AG04450 (cell line): ENCODE results near the gene TEKT4. TPM values are rescaled to one million over a fixed set of nuclear protein-coding genes. Genes with fewer than 3 reads are reported as not detected.
"Not testable (repeated sequence)": the region's sequence is repeated elsewhere in the genome, so short reads cannot be mapped to it uniquely, and the experiment has no call there.

Source experiments
- CTCF ChIA-PET: fragments of 300-600, 350-600 bp; formaldehyde crosslinking; extraction: SDS; loops from one replicate; lab custom pipeline; 2022; ENCODE audit warnings: antibody characterized with exemption, inconsistent platforms; lab: Charles Lee
- POLR2A ChIA-PET: fragments of 350-600 bp; formaldehyde crosslinking; extraction: SDS; loops from one replicate; lab custom pipeline; 2021; ENCODE audit warnings: antibody characterized with exemption, inconsistent platforms; lab: Yijun Ruan, JAX
- DNase-seq: peaks from one replicate; pipeline ENCODE4 v3.0.0-alpha.2; 2011; ENCODE audit warnings: low read depth, low spot score
- H3K27ac ChIP-seq: one replicate; pipeline ENCODE4 v1.5.1; 2012; ENCODE audit warnings: low read depth, low read length, control low read depth
- H3K27me3 ChIP-seq: one replicate; pipeline ENCODE4 v1.6.0; 2012; ENCODE audit warnings: low read length; ENCODE audit not compliant: control insufficient read depth, insufficient read depth
- H3K4me3 ChIP-seq: 2 replicates; pipeline ENCODE4 v1.5.1; 2011; ENCODE audit warnings: mild to moderate bottlenecking, low read depth, low read length, control low read depth
- H3K9me3 ChIP-seq: 2 replicates; pipeline ENCODE4 v1.5.1; 2012; ENCODE audit warnings: low read length; ENCODE audit not compliant: control insufficient read depth, insufficient read depth
- CTCF ChIP-seq: IDR thresholded peaks from 2 replicates; pipeline ENCODE4 v1.5.1; 2011; ENCODE audit warnings: low read depth, low read length, control low read depth, inconsistent platforms
- polyA plus RNA-seq: library from polyadenylated mRNA; depleted of rRNA; stranded (reverse); fragments of >200 nt; gene quantifications from 2 replicates; pipeline ENCODE4 v1.2.3, GENCODE V29; 2011

Gene TEKT4
- polyA plus RNA-seq, 1 experiment = not detected

- no peak for DNase-seq
- no peaks in the 10 kb centered on the region for H3K27me3 ChIP-seq
- POLR2A ChIA-PET = no interaction called here
- H3K27ac ChIP-seq = no peak overlapping the region
- H3K9me3 ChIP-seq = peaks cover 42% of the 10 kb centered on the region
- no peak overlapping the region for H3K4me3 ChIP-seq
- no peak for TF ChIP-seq CTCF
- CTCF ChIA-PET = interaction anchor here (1.1 kb wide), 1 partner anchor 81 kb away, joined by 3 read pairs; no protein-coding TSS in a partner anchor
These were observed 4.7 kb downstream of the TEKT4 start for GRCh38 chr2:94875820-94876522.

GRCh38 chr2:94876523-94876863, 5.3 kb downstream of the TEKT4 start:
- no peak for TF ChIP-seq CTCF
- CTCF ChIA-PET = interaction anchor here (1.1 kb wide), 1 partner anchor 80 kb away, joined by 3 read pairs; no protein-coding TSS in a partner anchor
- POLR2A ChIA-PET = no interaction called here

GRCh38 chr2:94877129-94877528, 5.9 kb downstream of the TEKT4 start:
- DNase-seq = no peak
- Histone ChIP-seq H3K27ac (no peak overlapping the region), H3K4me3 (no peak overlapping the region), H3K9me3 (peaks cover 45% of the 10 kb centered on the region), H3K27me3 (no peaks in the 10 kb centered on the region)
- ChIA-PET CTCF (no interaction called here), POLR2A (no interaction called here)
- TF ChIP-seq CTCF = no peak

More at GRCh38 chr2:94876523-94876863, 5.3 kb downstream of the TEKT4 start:
- Histone ChIP-seq H3K27me3 (no peaks in the 10 kb centered on the region), H3K4me3 (no peak overlapping the region), H3K27ac (no peak overlapping the region), H3K9me3 (peaks cover 45% of the 10 kb centered on the region)
- no peak for DNase-seq

DNA sequence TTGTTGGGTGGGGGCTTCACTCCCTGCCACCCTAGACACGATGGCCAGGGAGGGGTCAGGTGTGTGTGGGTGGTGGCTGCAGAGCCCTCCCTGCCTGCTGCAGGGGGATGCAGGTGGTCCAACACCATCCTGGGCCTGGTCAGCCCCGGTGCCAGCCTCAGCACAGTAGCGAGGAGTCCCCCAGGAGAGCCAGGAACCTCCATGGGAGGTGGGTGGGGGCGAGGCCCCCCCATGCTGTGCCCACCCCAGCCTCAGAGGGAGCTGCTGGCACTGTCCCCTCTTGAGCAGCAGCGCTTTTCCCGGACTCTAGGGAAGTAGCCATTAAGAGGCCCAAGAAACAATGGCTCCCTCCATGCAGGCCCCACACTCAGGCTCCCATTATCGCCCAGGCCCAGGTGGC, 7.3 kb downstream of the TEKT4 start:
- CTCF ChIA-PET, H3K27me3 ChIP-seq, H3K4me3 ChIP-seq, POLR2A ChIA-PET, H3K27ac ChIP-seq, DNase-seq: not testable (repeated sequence)
- H3K9me3 ChIP-seq = peaks cover 41% of the 10 kb centered on the region

DNA sequence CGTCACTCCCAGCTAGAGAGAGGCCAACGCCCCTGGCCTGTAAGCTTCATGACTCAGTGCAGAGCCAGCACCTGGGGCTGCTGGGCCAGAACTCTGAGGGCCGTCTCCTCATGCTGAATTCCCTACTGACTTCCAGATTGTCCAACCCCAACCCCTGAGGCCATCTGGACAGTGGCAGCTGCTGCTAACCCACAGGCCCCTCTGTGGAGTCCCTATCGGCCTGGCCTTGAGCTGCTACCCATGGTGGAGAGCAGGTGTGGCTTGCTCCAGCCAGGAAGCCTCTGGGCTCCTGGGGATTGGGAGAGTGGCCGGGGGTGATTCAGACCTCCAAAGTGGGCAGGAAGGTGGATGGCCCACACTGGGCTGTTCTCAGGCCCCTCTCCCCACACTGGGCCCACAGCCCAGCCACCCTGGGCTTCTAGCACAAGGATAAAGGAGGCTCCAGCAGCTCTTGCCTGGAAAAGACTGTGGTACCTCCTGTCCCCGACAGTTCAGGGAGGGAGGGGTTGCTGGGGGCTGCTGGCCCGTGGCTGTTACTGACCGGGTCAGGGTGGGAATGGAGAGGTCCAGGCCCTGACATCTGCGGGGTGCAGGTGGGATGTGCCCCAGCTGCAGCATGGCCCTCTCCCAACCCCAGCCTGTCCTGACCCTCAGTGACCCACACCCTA, 8.2 kb downstream of the TEKT4 start:
- ChIA-PET CTCF (no interaction called here), POLR2A (no interaction called here)
- TF ChIP-seq CTCF = no peak
- no peak overlapping the region for H3K4me3 ChIP-seq
- DNase-seq = no peak
- H3K9me3 ChIP-seq = peaks cover 33% of the 10 kb centered on the region
- no peaks in the 10 kb centered on the region for H3K27me3 ChIP-seq
- H3K27ac ChIP-seq = no peak overlapping the region
